Nephron (organoid): ENCODE measurements around the gene KATNAL1.

ENCODE experiments used
- H3K27ac Mint-ChIP-seq, 3 experiments: 2 replicates each; pipeline ENCODE4 v1.8.0; 2020; ENCODE audit warnings: mixed read lengths in 3 of 3, mild to moderate bottlenecking in 2 of 3, moderate library complexity in 1 of 3
- H3K27me3 Mint-ChIP-seq: 2 replicates; pipeline ENCODE4 v1.8.0; 2021; ENCODE audit warnings: low read depth, mild to moderate bottlenecking, moderate library complexity, mixed read lengths
- H3K36me3 Mint-ChIP-seq: 2 replicates; pipeline ENCODE4 v1.8.0; 2020; ENCODE audit warnings: low read depth, mixed read lengths
- H3K4me1 Mint-ChIP-seq: 2 replicates; pipeline ENCODE4 v1.8.0; 2020; ENCODE audit warnings: mixed read lengths
- H3K4me3 Mint-ChIP-seq, 3 experiments: 2 replicates each; pipeline ENCODE4 v1.8.0; 2020; ENCODE audit warnings: mild to moderate bottlenecking in 3 of 3, mixed read lengths in 3 of 3, moderate library complexity in 2 of 3
- H3K9me3 Mint-ChIP-seq: 2 replicates; pipeline ENCODE4 v1.8.0; 2020; ENCODE audit warnings: mixed read lengths
- CTCF ChIP-seq, 3 experiments: fragments of 200-600 bp; sonication (generic); IDR thresholded peaks; one replicate each; pipeline ENCODE4 v1.5.0; 2021; ENCODE audit warnings: antibody characterized with exemption in 3 of 3; ENCODE audit not compliant: unreplicated experiment in 3 of 3

The KATNAL1 gene

DNA sequence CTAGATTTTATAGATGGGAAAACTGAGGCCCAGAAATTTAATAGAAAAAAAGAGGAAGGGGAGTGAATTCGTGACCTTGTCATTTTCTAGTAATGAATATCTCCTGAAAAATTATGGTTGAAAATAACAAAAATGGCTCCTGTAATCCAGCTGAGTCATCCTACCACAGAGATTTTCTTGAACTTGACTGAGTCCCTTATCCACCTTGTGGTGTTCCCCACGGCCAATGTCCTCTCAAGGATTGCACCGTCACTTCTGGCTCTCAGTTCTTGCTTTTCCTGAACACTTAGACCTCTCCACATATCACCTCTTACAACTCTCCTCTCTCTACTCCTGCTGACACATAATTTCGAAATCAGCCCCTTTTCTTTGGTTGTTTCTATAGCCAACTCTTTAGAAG is 1.2 kb upstream of the KATNAL1 start:
- no peak for TF ChIP-seq CTCF (IDR thresholded peaks at IDR 0.05; ENCODE audit: unreplicated experiment in 3 of 3)
- peak overlapping the region; percentile 73 to 78 (median 77) for H3K4me3 Mint-ChIP-seq

DNA sequence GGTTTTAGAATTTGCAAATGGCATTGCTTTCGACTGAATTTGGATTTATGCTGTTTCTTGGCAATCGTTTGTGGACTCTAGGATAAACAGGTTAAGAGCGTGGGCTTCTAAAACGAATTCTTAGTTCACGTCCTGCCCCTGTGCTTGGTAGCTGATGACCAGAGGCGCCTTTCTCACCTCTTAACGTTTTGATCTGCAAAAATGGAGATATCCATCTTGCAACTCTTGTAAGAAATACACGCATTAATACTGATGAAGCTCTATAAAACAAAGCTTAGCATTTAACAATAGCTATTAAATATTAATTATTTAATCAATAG is 580 bp upstream of the KATNAL1 start:
- peak overlapping the region; percentile 86 to 91 (median 90) for H3K4me3 Mint-ChIP-seq
- no peaks in the 10 kb centered on the region for H3K36me3 Mint-ChIP-seq
- no peaks in the 10 kb centered on the region for H3K27me3 Mint-ChIP-seq
- peak overlapping the region; percentile 43 to 77 (median 45) for H3K27ac Mint-ChIP-seq
- peaks cover 37% of the 10 kb centered on the region for H3K4me1 Mint-ChIP-seq
- no peaks in the 10 kb centered on the region for H3K9me3 Mint-ChIP-seq
- no peak for TF ChIP-seq CTCF (IDR thresholded peaks at IDR 0.05; ENCODE audit: unreplicated experiment in 3 of 3)

More for the DNA sequence above, 1.2 kb upstream of the KATNAL1 start:
- Mint-ChIP-seq H3K9me3 (no peaks in the 10 kb centered on the region), H3K4me1 (peaks cover 32% of the 10 kb centered on the region), H3K27me3 (no peaks in the 10 kb centered on the region), H3K36me3 (no peaks in the 10 kb centered on the region), H3K27ac (peak overlapping the region; percentile 25 to 49 (median 43))

GRCh38 chr13:30306762-30307193 is 573 bp downstream of the KATNAL1 start:
- H3K36me3 Mint-ChIP-seq, result no peaks in the 10 kb centered on the region
- no peak for TF ChIP-seq CTCF (IDR thresholded peaks at IDR 0.05; ENCODE audit: unreplicated experiment in 3 of 3)
- H3K9me3 Mint-ChIP-seq, result no peaks in the 10 kb centered on the region
- H3K4me1 Mint-ChIP-seq, result peaks cover 46% of the 10 kb centered on the region
- no peaks in the 10 kb centered on the region for H3K27me3 Mint-ChIP-seq
- peak overlapping the region; percentile 46 to 77 (median 72) for H3K27ac Mint-ChIP-seq
- peak overlapping the region; percentile 86 to 91 (median 90) for H3K4me3 Mint-ChIP-seq

DNA sequence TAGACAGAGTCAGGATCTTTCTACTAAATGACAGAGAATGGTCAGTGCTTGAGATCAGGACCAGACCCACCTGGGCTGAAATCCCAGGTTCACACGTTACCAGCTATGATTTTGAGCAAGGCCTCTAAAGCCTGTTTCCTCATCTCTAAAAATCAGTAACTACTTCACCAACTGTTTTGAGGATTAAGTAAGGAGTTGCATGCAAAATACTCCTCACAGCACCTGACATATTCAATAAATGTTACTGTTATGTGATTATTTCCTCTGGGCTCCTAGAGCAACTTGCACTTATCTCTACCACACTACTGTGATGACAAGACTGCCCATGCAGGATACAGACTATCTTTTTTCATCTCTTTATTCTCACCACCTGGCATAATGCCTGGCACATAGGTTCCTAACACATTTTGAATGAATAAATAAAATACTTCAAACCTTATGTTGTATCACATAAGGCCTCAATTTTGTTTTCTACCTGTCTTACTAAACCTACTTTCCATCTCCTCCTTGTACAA is 1.8 kb downstream of the KATNAL1 start:
- H3K4me3 Mint-ChIP-seq, result peak overlapping the region; percentile 64 to 90 (median 86)
- peak overlapping the region in 1 of 3 experiments; percentile 0 for H3K27ac Mint-ChIP-seq
- H3K9me3 Mint-ChIP-seq, result no peaks in the 10 kb centered on the region
- no peaks in the 10 kb centered on the region for H3K36me3 Mint-ChIP-seq
- TF ChIP-seq CTCF (IDR thresholded peaks at IDR 0.05; ENCODE audit: unreplicated experiment in 3 of 3), result no peak
- H3K27me3 Mint-ChIP-seq, result no peaks in the 10 kb centered on the region
- peaks cover 46% of the 10 kb centered on the region for H3K4me1 Mint-ChIP-seq

DNA sequence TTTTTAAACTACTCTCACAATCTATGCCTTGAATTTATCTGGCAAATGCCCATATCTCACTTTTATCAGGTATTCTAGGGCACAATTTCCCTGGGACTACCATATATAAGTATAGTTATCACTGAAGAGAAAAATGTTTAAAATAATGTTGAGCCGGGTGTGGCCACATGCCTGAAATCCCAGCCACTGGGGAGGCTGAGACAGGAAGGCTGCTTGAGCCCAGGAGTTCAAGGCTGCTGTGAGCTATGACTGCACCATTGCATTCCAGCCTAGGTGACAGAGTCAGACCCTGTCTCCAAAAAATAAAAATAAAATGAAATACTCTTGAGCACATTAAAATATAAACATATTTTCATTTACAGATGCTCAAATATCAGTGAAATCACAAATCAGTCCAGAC is 4.1 kb downstream of the KATNAL1 start:
- Mint-ChIP-seq H3K27ac (peak overlapping the region in 1 of 3 experiments; percentile 28), H3K36me3 (peaks cover 14% of the 10 kb centered on the region), H3K4me3 (peak overlapping the region in 1 of 3 experiments; percentile 25), H3K4me1 (peaks cover 38% of the 10 kb centered on the region), H3K9me3 (peaks cover 9% of the 10 kb centered on the region), H3K27me3 (no peaks in the 10 kb centered on the region)
- TF ChIP-seq CTCF (IDR thresholded peaks at IDR 0.05; ENCODE audit: unreplicated experiment in 3 of 3), result no peak

DNA sequence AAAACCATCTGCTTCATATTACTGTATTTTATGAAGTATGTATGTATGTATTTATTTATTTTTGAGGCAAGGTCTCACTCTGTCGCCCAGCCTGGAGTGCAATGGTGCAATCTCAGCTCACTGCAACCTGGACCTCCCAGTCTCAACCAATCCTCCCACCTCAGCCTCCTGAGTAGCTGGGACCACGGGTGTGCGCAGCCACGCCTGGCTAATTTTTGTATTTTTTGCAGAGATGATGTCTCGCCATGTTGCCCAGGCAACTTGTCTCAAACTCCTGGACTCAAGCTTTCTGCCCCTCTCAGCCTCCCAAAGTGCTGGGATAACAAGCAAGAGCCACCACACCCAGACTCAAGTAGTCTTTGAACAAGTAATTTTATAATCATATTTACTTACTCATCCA is 5.5 kb downstream of the KATNAL1 start:
- Mint-ChIP-seq H3K27me3 (no peaks in the 10 kb centered on the region), H3K4me1 (peaks cover 38% of the 10 kb centered on the region), H3K4me3 (no peak overlapping the region), H3K36me3 (peaks cover 25% of the 10 kb centered on the region), H3K9me3 (peaks cover 11% of the 10 kb centered on the region), H3K27ac (peak overlapping the region in 1 of 3 experiments; percentile 28)
- no peak for TF ChIP-seq CTCF (IDR thresholded peaks at IDR 0.05; ENCODE audit: unreplicated experiment in 3 of 3)
